Thyroid gland (tissue), 4 donors: ENCODE results near the gene TAF5. TPM values are rescaled to one million over a fixed set of nuclear protein-coding genes. Genes with fewer than 3 reads are reported as not detected.
A peak's percentile ranks its signal among the peaks of the same experiment; 100 is the strongest.
"Not testable (repeated sequence)": the region's sequence is repeated elsewhere in the genome, so short reads cannot be mapped to it uniquely, and the experiment has no call there.

Experiments used
- DNase-seq, 2 donors: peaks; one replicate each; pipeline ENCODE4 v3.0.0-alpha.2; 2019
- H3K27ac ChIP-seq, 3 donors: fragments of 200-600 bp; sonication (generic); 1 replicate in 2 of 3; 2 replicates in 1 of 3; pipeline ENCODE4 v1.5.1; 2016 to 2019; ENCODE audit warnings: mild to moderate bottlenecking in 1 of 3, moderate library complexity in 1 of 3
- H3K27me3 ChIP-seq: fragments of 200-600 bp; sonication (generic); one replicate; pipeline ENCODE4 v1.5.1; 2019
- H3K36me3 ChIP-seq, 2 donors: fragments of 200-600 bp; sonication (generic); one replicate each; pipeline ENCODE4 v1.5.1; 2016 to 2019
- H3K4me1 ChIP-seq, 2 donors: fragments of 200-600 bp; sonication (generic); one replicate each; pipeline ENCODE4 v1.5.1; 2017 to 2019
- H3K4me3 ChIP-seq, 3 donors: fragments of 200-600 bp; sonication (generic); replicated peaks in 1 of 3; 1 replicate in 2 of 3; 2 replicates in 1 of 3; pipeline ENCODE4 v1.5.1; 2016; ENCODE audit warnings: mild to moderate bottlenecking in 1 of 3
- H3K9me3 ChIP-seq: fragments of 200-600 bp; sonication (generic); one replicate; pipeline ENCODE4 v1.5.1; 2017
- CTCF ChIP-seq, 6 experiments: fragments of 200-600 bp in 3 of 6; fragments of 450-650 bp in 3 of 6; sonication (generic) in 3 of 6; IDR thresholded peaks; one replicate each; pipeline ENCODE4 v1.5.1; 2016 to 2019; ENCODE audit warnings: antibody characterized with exemption in 6 of 6, mild to moderate bottlenecking in 2 of 6, inconsistent platforms in 1 of 6, moderate library complexity in 1 of 6
- POLR2A ChIP-seq, 2 donors: fragments of 450-650 bp; IDR thresholded peaks; one replicate each; pipeline ENCODE4 v1.6.1; 2017; ENCODE audit warnings: antibody characterized with exemption in 2 of 2, mild to moderate bottlenecking in 2 of 2, moderate library complexity in 1 of 2
- WGBS, 2 donors: methylation state at CpG; one replicate each; pipeline ENCODE4 v1.1.5; 2017; 5-methylcytosine and 5-hydroxymethylcytosine counted together
- intact Hi-C: fragments of 100-400 bp; cut with DNase I; formaldehyde crosslinking; loops from one replicate; pipeline ENCODE4 v1.15.1; 2023
- total RNA-seq, 4 donors: library from RNA; depleted of rRNA; stranded (reverse); fragments of >200 nt; gene quantifications; one replicate each; pipeline ENCODE4 v1.2.3, GENCODE V29; 2016

TAF5 gene
- total RNA-seq, 4 donors from 2014 or later = 4.0 to 7.0 (median 6.2) TPM

- no peaks in the 10 kb centered on the region for H3K9me3 ChIP-seq
- 95 to 96% methylated on average over 4 of the region's 4 CpGs for WGBS, 2 donors
- H3K27me3 ChIP-seq = no peaks in the 10 kb centered on the region
- H3K4me1 ChIP-seq = no peaks in the 10 kb centered on the region
- H3K4me3 ChIP-seq = no peak overlapping the region
- peaks cover 6 to 8% of the 10 kb centered on the region in 2 donors for H3K36me3 ChIP-seq
- DNase-seq = no peak
- H3K27ac ChIP-seq = no peak overlapping the region
- intact Hi-C loops = no loop called here
- TF ChIP-seq POLR2A (IDR thresholded peaks at IDR 0.05) (no peak), CTCF (IDR thresholded peaks at IDR 0.05) (no peak)
Observed at GRCh38 chr10:103336370-103336769, 31.4 kb upstream of the TAF5 start.

GRCh38 chr10:103350175-103350516 is 17.6 kb upstream of the TAF5 start:
- Histone ChIP-seq H3K27me3 (no peaks in the 10 kb centered on the region), H3K4me1 (no peaks in the 10 kb centered on the region), H3K36me3 (peaks cover 7 to 21% of the 10 kb centered on the region in 2 donors), H3K27ac (peak overlapping the region in 2 of 3 donors; percentile 85 to 87), H3K9me3 (no peaks in the 10 kb centered on the region), H3K4me3 (peak overlapping the region; percentile 47 to 90 (median 80))
- WGBS, 2 donors = 47 to 58% methylated on average over 16 of the region's 16 CpGs
- TF ChIP-seq POLR2A (IDR thresholded peaks at IDR 0.05) (no peak), CTCF (IDR thresholded peaks at IDR 0.05) (no peak)
- DNase-seq = no peak
- intact Hi-C loops = no loop called here

GRCh38 chr10:103350517-103351260 is 17.1 kb upstream of the TAF5 start, which contains the start of gene PCGF6:
Gene PCGF6 (minus strand): TSS chr10:103351140. CDS start chr10:103351066, 74 bp downstream.
- peak in 1 of 2 donors; percentile 53 for TF ChIP-seq POLR2A (IDR thresholded peaks at IDR 0.05)
- TF ChIP-seq CTCF (IDR thresholded peaks at IDR 0.05) = peak in 1 of 6 experiments; percentile 8
- peak within 1 kb of the TSS; percentile 47 to 90 (median 80) for H3K4me3 ChIP-seq
- peaks cover 7 to 21% of the 10 kb centered on the region in 2 donors for H3K36me3 ChIP-seq
- H3K4me1 ChIP-seq = no peaks in the 10 kb centered on the region
- DNase-seq = peak; percentile 81 to 82
- 0 to 2% methylated on average over 31 to 51 of the region's 82 CpGs for WGBS, 2 donors
- no peaks in the 10 kb centered on the region for H3K9me3 ChIP-seq
- intact Hi-C loops = no loop called here
- H3K27me3 ChIP-seq = no peaks in the 10 kb centered on the region
- peak within 1 kb of the TSS; percentile 56 to 87 (median 85) for H3K27ac ChIP-seq

- H3K4me1 ChIP-seq = no peaks in the 10 kb centered on the region
- H3K4me3 ChIP-seq = no peak overlapping the region
- DNase-seq = no peak
- TF ChIP-seq POLR2A (IDR thresholded peaks at IDR 0.05) (no peak), CTCF (IDR thresholded peaks at IDR 0.05) (no peak)
- H3K36me3 ChIP-seq = no peaks in the 10 kb centered on the region
- intact Hi-C loops = no loop called here
- no peaks in the 10 kb centered on the region for H3K9me3 ChIP-seq
- WGBS, 2 donors = 32 to 40% methylated on average over 2 of the region's 2 CpGs
- no peaks in the 10 kb centered on the region for H3K27me3 ChIP-seq
- no peak overlapping the region for H3K27ac ChIP-seq
Observed at GRCh38 chr10:103353281-103353680, 14.5 kb upstream of the TAF5 start.

- H3K4me3 ChIP-seq, H3K4me1 ChIP-seq, H3K27me3 ChIP-seq, H3K27ac ChIP-seq, intact Hi-C loops, H3K36me3 ChIP-seq, H3K9me3 ChIP-seq, DNase-seq: not testable (repeated sequence)
- 89 to 90% methylated on average over 4 of the region's 4 CpGs for WGBS, 2 donors
Observed at GRCh38 chr10:103354567-103354966, 13.2 kb upstream of the TAF5 start.
